Hepatocyte (in vitro differentiated cells): ENCODE data around the gene ACSL3. TPM values are rescaled to one million over a fixed set of nuclear protein-coding genes. Genes with fewer than 3 reads are reported as not detected.

Experiments
- DNase-seq: peaks from one replicate; pipeline ENCODE4 v3.0.0-alpha.2; 2016; ENCODE audit warnings: low spot score
- H2AFZ ChIP-seq: fragments of 200-600 bp; sonication (generic); 2 replicates; pipeline ENCODE4 v1.6.0; 2016; ENCODE audit warnings: antibody characterized with exemption, mild to moderate bottlenecking
- H3K27ac ChIP-seq: fragments of 200-600 bp; sonication (generic); 2 replicates; pipeline ENCODE4 v1.5.1; 2016; ENCODE audit warnings: mild to moderate bottlenecking
- H3K27me3 ChIP-seq: fragments of 200-600 bp; sonication (generic); 2 replicates; pipeline ENCODE4 v1.6.1; 2016
- H3K36me3 ChIP-seq: fragments of 200-600 bp; sonication (generic); replicated peaks from 2 replicates; pipeline ENCODE4 v1.5.1; 2016; ENCODE audit warnings: low read depth; ENCODE audit not compliant: insufficient read depth
- H3K4me1 ChIP-seq: fragments of 200-600 bp; sonication (generic); 2 replicates; pipeline ENCODE4 v1.5.1; 2016; ENCODE audit warnings: mild to moderate bottlenecking, moderate library complexity; ENCODE audit not compliant: insufficient read depth
- H3K4me2 ChIP-seq: fragments of 200-600 bp; sonication (generic); 2 replicates; pipeline ENCODE4 v1.6.0; 2016
- H3K4me3 ChIP-seq: fragments of 200-600 bp; sonication (generic); 2 replicates; pipeline ENCODE4 v1.5.1; 2016; ENCODE audit warnings: mild to moderate bottlenecking
- H3K79me2 ChIP-seq: fragments of 200-600 bp; sonication (generic); 2 replicates; pipeline ENCODE4 v1.6.0; 2017; ENCODE audit warnings: mild to moderate bottlenecking
- H3K9me2 ChIP-seq: fragments of 200-600 bp; sonication (generic); replicated peaks from 2 replicates; pipeline ENCODE4 v1.6.0; 2017; ENCODE audit warnings: mild to moderate bottlenecking; ENCODE audit not compliant: insufficient read depth
- H3K9me3 ChIP-seq: fragments of 200-600 bp; sonication (generic); 2 replicates; pipeline ENCODE4 v1.5.1; 2016; ENCODE audit warnings: low read depth, mild to moderate bottlenecking
- H4K20me1 ChIP-seq: fragments of 200-600 bp; sonication (generic); 2 replicates; pipeline ENCODE4 v1.6.0; 2016; ENCODE audit warnings: mild to moderate bottlenecking; ENCODE audit not compliant: insufficient read depth, poor library complexity, severe bottlenecking
- CTCF ChIP-seq: fragments of 200-600 bp; sonication (generic); IDR thresholded peaks from 2 replicates; pipeline ENCODE4 v1.5.1; 2016; ENCODE audit warnings: antibody characterized with exemption, mild to moderate bottlenecking; ENCODE audit not compliant: poor library complexity
- EZH2 ChIP-seq: fragments of 200-600 bp; sonication (generic); IDR thresholded peaks from 2 replicates; pipeline ENCODE4 v1.6.1; 2016; ENCODE audit warnings: antibody characterized with exemption, mild to moderate bottlenecking, borderline replicate concordance
- EZH2phosphoT487 ChIP-seq: fragments of 200-600 bp; sonication (generic); IDR thresholded peaks from one replicate; pipeline ENCODE4 v1.6.1; 2018; ENCODE audit warnings: antibody characterized with exemption, mild to moderate bottlenecking, low read depth, moderate library complexity; ENCODE audit not compliant: unreplicated experiment, severe bottlenecking
- WGBS: methylation state at CpG from one replicate; pipeline ENCODE4 v1.1.6; 2016; ENCODE audit warnings: low lambda C conversion rate; ENCODE audit errors: missing lambda C conversion rate; 5-methylcytosine and 5-hydroxymethylcytosine counted together
- polyA plus RNA-seq: library from polyadenylated mRNA; unstranded; fragments of >200 nt; fragmentation: Nextera tagmentation; extraction: Ambion mirVana; gene quantifications from 2 replicates; pipeline ENCODE4 v1.2.1, GENCODE V29; 2016
- total RNA-seq: library from RNA; depleted of rRNA; stranded (reverse); fragments of >200 nt; gene quantifications from 2 replicates; pipeline ENCODE4 v1.2.3, GENCODE V29; 2014

Gene ACSL3
- total and polyA plus RNA-seq, 2 experiments from 2014 or later = 82.1 to 133 TPM

- 67% methylated on average over 1 of the region's 1 CpG for WGBS
- no peak overlapping the region for H3K4me2 ChIP-seq
- no peaks in the 10 kb centered on the region for H3K27me3 ChIP-seq
- no peaks in the 10 kb centered on the region for H3K9me2 ChIP-seq
- no peaks in the 10 kb centered on the region for H3K36me3 ChIP-seq
- H3K27ac ChIP-seq = no peak overlapping the region
- DNase-seq = no peak
- no peaks in the 10 kb centered on the region for H3K79me2 ChIP-seq
- H4K20me1 ChIP-seq = no peaks in the 10 kb centered on the region
- H3K4me3 ChIP-seq = no peak overlapping the region
- no peak overlapping the region for H2AFZ ChIP-seq
- no peak for TF ChIP-seq EZH2
- no peak for TF ChIP-seq CTCF
- TF ChIP-seq EZH2phosphoT487 = no peak
- H3K4me1 ChIP-seq = no peaks in the 10 kb centered on the region
- no peaks in the 10 kb centered on the region for H3K9me3 ChIP-seq
Observed at GRCh38 chr2:222827417-222827816, 33.4 kb upstream of the ACSL3 start.

- no peaks in the 10 kb centered on the region for H3K9me3 ChIP-seq
- no peak overlapping the region for H3K4me3 ChIP-seq
- no peak overlapping the region for H2AFZ ChIP-seq
- H3K79me2 ChIP-seq = no peaks in the 10 kb centered on the region
- DNase-seq = no peak
- no peak overlapping the region for H3K4me2 ChIP-seq
- H3K4me1 ChIP-seq = no peaks in the 10 kb centered on the region
- no peaks in the 10 kb centered on the region for H3K27me3 ChIP-seq
- no peaks in the 10 kb centered on the region for H3K9me2 ChIP-seq
- WGBS = 93% methylated on average over 11 of the region's 11 CpGs
- TF ChIP-seq EZH2phosphoT487 = no peak
- TF ChIP-seq CTCF = no peak
- no peak for TF ChIP-seq EZH2
- H3K36me3 ChIP-seq = no peaks in the 10 kb centered on the region
- no peaks in the 10 kb centered on the region for H4K20me1 ChIP-seq
- no peak overlapping the region for H3K27ac ChIP-seq
Observed at GRCh38 chr2:222828572-222828971, 32.3 kb upstream of the ACSL3 start.

DNA sequence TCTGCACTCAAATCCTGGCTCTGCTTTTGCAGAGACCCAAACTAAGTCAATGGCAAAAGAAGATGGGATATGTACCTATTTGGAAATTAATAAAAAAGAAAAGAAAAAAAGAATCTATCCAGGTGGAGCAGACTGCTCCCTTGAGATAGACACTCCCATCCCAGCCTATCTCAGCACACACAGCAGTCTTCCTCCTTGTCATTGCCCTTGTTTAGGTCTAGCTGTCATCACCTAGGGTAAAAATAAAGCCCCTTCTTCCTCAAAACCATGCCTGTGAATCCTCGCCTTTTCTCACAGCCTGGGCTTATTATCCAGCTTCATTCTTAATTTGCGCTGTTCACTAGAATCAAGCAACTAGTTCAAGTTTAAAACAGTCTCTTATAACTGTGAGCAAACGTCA lies 30.7 kb upstream of the ACSL3 start:
- no peak overlapping the region for H3K4me2 ChIP-seq
- no peaks in the 10 kb centered on the region for H3K9me3 ChIP-seq
- H4K20me1 ChIP-seq = no peaks in the 10 kb centered on the region
- no peak overlapping the region for H3K27ac ChIP-seq
- H3K9me2 ChIP-seq = no peaks in the 10 kb centered on the region
- H3K79me2 ChIP-seq = no peaks in the 10 kb centered on the region
- H3K4me1 ChIP-seq = no peaks in the 10 kb centered on the region
- WGBS = 65% methylated on average over 3 of the region's 3 CpGs
- no peak for DNase-seq
- no peak overlapping the region for H3K4me3 ChIP-seq
- TF ChIP-seq CTCF (no peak), EZH2phosphoT487 (no peak), EZH2 (no peak)
- H3K27me3 ChIP-seq = no peaks in the 10 kb centered on the region
- no peak overlapping the region for H2AFZ ChIP-seq
- H3K36me3 ChIP-seq = no peaks in the 10 kb centered on the region

DNA sequence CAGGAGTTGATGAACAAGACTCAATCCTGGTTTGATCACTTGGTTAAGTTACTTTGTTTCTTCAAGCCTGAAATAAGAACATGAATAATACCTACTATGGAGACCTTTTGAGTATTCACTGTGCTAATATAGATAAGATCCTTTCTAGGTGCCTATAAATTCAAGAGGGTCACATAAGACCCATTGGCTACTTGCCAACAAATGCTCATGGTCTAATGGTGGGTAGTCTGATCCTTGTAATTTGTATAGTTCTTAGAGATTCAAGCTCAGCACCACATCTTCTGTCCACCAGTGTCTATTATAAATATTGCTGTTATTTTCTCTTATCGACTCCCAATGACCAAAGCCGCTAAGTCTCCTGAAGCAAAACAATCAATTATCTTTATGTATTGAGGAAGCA lies 27.4 kb upstream of the ACSL3 start:
- Histone ChIP-seq H3K9me3 (no peaks in the 10 kb centered on the region), H3K27me3 (no peaks in the 10 kb centered on the region), H3K9me2 (no peaks in the 10 kb centered on the region), H2AFZ (no peak overlapping the region), H4K20me1 (no peaks in the 10 kb centered on the region), H3K27ac (no peak overlapping the region), H3K4me3 (no peak overlapping the region), H3K36me3 (no peaks in the 10 kb centered on the region), H3K79me2 (no peaks in the 10 kb centered on the region), H3K4me2 (no peak overlapping the region), H3K4me1 (peaks cover 6% of the 10 kb centered on the region)
- no peak for DNase-seq
- TF ChIP-seq EZH2 (no peak), EZH2phosphoT487 (no peak), CTCF (no peak)
- WGBS = 95% methylated on average over 2 of the region's 2 CpGs
